GM12891 (cell line): ENCODE data around the gene THOC7.

ENCODE experiments used
- POLR2A ChIP-seq: IDR thresholded peaks from 2 replicates; pipeline ENCODE4 v1.6.1; 2011; ENCODE audit warnings: low read depth, low read length, control low read depth
- POLR2AphosphoS5 ChIP-seq: IDR thresholded peaks from 2 replicates; pipeline ENCODE4 v1.6.1; 2011; ENCODE audit warnings: low read depth, low read length, control low read depth

- no peak for TF ChIP-seq POLR2A
- no peak for TF ChIP-seq POLR2AphosphoS5
Measured at GRCh38 chr3:63808633-63809032, 55.0 kb downstream of the THOC7 start.
